Stimulated activated CD8-positive, alpha-beta memory T cell treated with anti-CD3 and anti-CD28 coated beads, Interleukin-2, amount 100 ng/mL, for 1 hour (primary cell): Measurements from ENCODE around the gene EBLN2.

Experiments used
- DNase-seq, 2 donors: peaks; one replicate each; pipeline ENCODE4 v3.0.0-alpha.2; 2020; ENCODE audit warnings: low read depth in 2 of 2

EBLN2 gene

DNA sequence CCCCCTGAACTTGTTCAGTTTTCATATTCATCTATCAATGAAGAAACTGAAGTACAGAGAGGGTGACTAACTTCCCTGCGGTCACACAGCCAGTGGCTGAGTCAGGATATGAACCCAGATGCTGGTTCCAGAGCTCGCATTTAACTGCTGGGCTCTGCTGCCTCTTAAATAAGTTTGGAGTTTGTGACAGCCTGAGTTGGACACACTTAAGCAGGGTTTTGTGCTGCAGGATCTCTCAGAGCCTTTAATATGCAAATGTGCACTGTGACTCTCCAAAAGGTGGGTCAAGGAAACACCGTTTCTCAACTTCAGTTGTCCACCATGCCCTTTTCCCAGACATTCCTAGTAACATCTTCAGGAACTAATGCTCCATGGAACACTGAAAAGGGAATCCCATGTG is 45.8 kb downstream of the EBLN2 start:
- DNase-seq = no peak

DNA sequence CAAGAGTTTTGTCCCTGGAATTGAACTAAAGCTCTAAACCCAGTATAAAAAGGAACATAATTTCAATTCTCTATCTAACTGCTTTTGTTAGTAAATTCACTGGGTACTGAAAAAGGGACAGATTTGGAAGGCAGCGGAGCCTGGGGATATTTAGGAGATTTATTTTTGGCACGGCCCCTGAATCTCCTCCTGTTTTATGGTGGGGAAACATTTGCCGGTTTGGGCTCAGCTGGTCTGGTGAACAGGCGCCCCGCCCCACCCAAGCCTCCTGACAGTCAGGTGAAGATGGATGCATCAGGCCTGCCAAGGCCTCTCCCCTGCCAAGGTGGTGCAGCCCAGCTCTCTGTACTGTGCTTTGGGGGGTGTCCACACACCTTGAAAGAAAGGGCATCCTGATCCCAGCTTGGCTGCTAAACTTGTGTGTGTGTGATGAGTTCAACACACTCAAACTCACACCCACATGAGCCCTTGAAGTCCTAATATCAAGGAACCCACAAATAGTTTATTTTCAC is 46.3 kb downstream of the EBLN2 start:
- DNase-seq = no peak

DNA sequence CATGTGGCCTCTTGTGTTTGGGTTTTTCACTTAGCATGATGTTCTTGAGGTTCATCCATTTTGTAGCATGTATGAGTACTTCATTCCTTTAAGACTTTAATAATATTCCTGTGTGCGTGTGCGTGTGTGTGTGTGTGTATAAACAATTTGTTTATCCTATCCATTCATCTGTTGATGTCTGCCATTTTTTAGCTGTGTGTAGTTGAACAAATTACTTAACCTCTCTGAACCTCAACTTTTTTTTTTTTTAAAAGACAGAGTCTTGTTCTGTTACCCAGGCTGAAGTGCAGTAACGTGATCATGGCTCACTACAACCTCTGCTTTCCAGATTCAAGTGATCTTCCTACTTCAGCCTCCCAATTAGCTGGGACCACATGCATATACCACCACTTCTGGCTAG is 47.3 kb downstream of the EBLN2 start:
- DNase-seq = no peak

DNA sequence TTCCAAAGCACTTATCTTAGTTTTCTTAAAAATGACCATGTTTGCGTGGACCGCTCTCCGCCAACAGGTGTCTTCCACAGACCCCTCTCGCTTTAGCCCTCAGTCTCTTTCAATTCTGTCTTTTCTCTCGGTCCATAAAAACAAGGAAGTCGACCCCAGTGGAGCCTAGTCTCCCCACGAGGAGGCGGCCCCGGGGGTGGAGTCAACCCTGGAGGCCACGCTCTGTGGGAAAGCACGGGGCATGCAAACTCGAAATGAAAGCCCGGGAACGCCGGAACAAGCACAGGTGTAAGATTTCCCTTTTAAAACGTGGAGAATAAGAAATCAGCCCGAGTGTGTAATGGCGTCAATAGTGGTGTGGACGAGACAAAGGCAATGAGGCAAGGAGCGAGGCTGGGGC is 49.1 kb downstream of the EBLN2 start:
- no peak for DNase-seq
